Breast epithelium (tissue), 4 donors: ENCODE results near the gene CCDC43. TPM values are rescaled to one million over a fixed set of nuclear protein-coding genes. Genes with fewer than 3 reads are reported as not detected.
"Not testable (repeated sequence)": the region's sequence is repeated elsewhere in the genome, so short reads cannot be mapped to it uniquely, and the experiment has no call there.

Experiments
- DNase-seq, 2 donors: peaks; one replicate each; pipeline ENCODE4 v3.0.0-alpha.2; 2019; ENCODE audit warnings: low spot score in 2 of 2
- H3K27ac ChIP-seq, 2 donors: fragments of 200-600 bp; sonication (generic) in 1 of 2; one replicate each; pipeline ENCODE4 v1.5.1; 2016 to 2019; ENCODE audit warnings: mild to moderate bottlenecking in 1 of 2
- H3K27me3 ChIP-seq, 2 donors: fragments of 200-600 bp; sonication (generic) in 1 of 2; one replicate each; pipeline versions ENCODE4 v1.5.1 to v1.6.0; 2017 to 2019; ENCODE audit warnings: control low read depth in 1 of 2, mild to moderate bottlenecking in 1 of 2
- H3K36me3 ChIP-seq: fragments of 200-600 bp; one replicate; pipeline ENCODE4 v1.5.1; 2019
- H3K4me1 ChIP-seq, 2 donors: fragments of 200-600 bp; sonication (generic); one replicate each; pipeline ENCODE4 v1.5.1; 2016 to 2019; ENCODE audit warnings: control low read depth in 1 of 2
- H3K4me3 ChIP-seq, 3 donors: fragments of 200-600 bp; sonication (generic); 1 replicate in 2 of 3; 2 replicates in 1 of 3; pipeline ENCODE4 v1.5.1; 2016 to 2019; ENCODE audit warnings: mild to moderate bottlenecking in 3 of 3, moderate library complexity in 2 of 3
- H3K9me3 ChIP-seq, 2 donors: fragments of 200-600 bp; sonication (generic) in 1 of 2; one replicate each; pipeline ENCODE4 v1.5.1; 2016 to 2019; ENCODE audit warnings: control low read depth in 1 of 2
- CTCF ChIP-seq, 3 donors: fragments of 450-650 bp; IDR thresholded peaks; one replicate each; pipeline ENCODE4 v1.5.1; 2016 to 2017; ENCODE audit warnings: antibody characterized with exemption in 3 of 3, mild to moderate bottlenecking in 3 of 3, moderate library complexity in 3 of 3
- POLR2A ChIP-seq: fragments of 450-650 bp; IDR thresholded peaks from one replicate; pipeline ENCODE4 v1.6.1; 2016; ENCODE audit warnings: antibody characterized with exemption, mild to moderate bottlenecking, moderate library complexity
- POLR2AphosphoS5 ChIP-seq, 3 donors: sonication (generic); formaldehyde crosslinking; IDR thresholded peaks; one replicate each; pipeline ENCODE4 v1.6.1; 2017; ENCODE audit warnings: antibody characterized with exemption in 3 of 3
- intact Hi-C: fragments of 100-400 bp; cut with DNase I; formaldehyde crosslinking; loops from one replicate; pipeline ENCODE4 v1.15.1; 2023; ENCODE audit warnings: low total_unique reads
- total RNA-seq, 3 donors: library from RNA; depleted of rRNA; stranded (reverse); fragments of >200 nt; gene quantifications; one replicate each; pipeline ENCODE4 v1.1.0, GENCODE V29; 2016

The CCDC43 gene
- total RNA-seq, 3 donors from 2014 or later, result 16.6 to 22.8 (median 16.7) TPM

- Histone ChIP-seq H3K27ac (no peak overlapping the region), H3K9me3 (no peaks in the 10 kb centered on the region), H3K27me3 (no peaks in the 10 kb centered on the region), H3K4me1 (no peaks in the 10 kb centered on the region), H3K4me3 (no peak overlapping the region), H3K36me3 (no peaks in the 10 kb centered on the region)
- TF ChIP-seq POLR2A (no peak), POLR2AphosphoS5 (IDR thresholded peaks at IDR 0.05) (no peak), CTCF (IDR thresholded peaks at IDR 0.05) (no peak)
- intact Hi-C loops, result no loop called here
- DNase-seq, result no peak
Observed at GRCh38 chr17:44733753-44734152, 44.2 kb upstream of the CCDC43 start.

GRCh38 chr17:44726121-44726520, 36.5 kb upstream of the CCDC43 start:
- not testable (repeated sequence) for H3K4me3 ChIP-seq, H3K27ac ChIP-seq, H3K36me3 ChIP-seq, DNase-seq, H3K4me1 ChIP-seq, H3K9me3 ChIP-seq, H3K27me3 ChIP-seq
- intact Hi-C loops, result loop anchor here (5.0 kb wide), 1 partner anchor 1014 kb away; no protein-coding TSS in a partner anchor

GRCh38 chr17:44722254-44722653, 32.7 kb upstream of the CCDC43 start:
- TF ChIP-seq POLR2A (no peak), CTCF (IDR thresholded peaks at IDR 0.05) (no peak), POLR2AphosphoS5 (IDR thresholded peaks at IDR 0.05) (no peak)
- Histone ChIP-seq H3K27ac (no peak overlapping the region), H3K4me1 (no peaks in the 10 kb centered on the region), H3K4me3 (no peak overlapping the region), H3K9me3 (no peaks in the 10 kb centered on the region), H3K36me3 (no peaks in the 10 kb centered on the region), H3K27me3 (no peaks in the 10 kb centered on the region)
- intact Hi-C loops, result no loop called here
- no peak for DNase-seq

GRCh38 chr17:44719444-44719843, 29.9 kb upstream of the CCDC43 start:
- Histone ChIP-seq H3K27me3 (no peaks in the 10 kb centered on the region), H3K36me3 (no peaks in the 10 kb centered on the region), H3K9me3 (no peaks in the 10 kb centered on the region), H3K4me3 (no peak overlapping the region), H3K4me1 (no peaks in the 10 kb centered on the region), H3K27ac (no peak overlapping the region)
- intact Hi-C loops, result no loop called here
- TF ChIP-seq CTCF (IDR thresholded peaks at IDR 0.05) (no peak), POLR2A (no peak), POLR2AphosphoS5 (IDR thresholded peaks at IDR 0.05) (no peak)
- DNase-seq, result no peak

- Histone ChIP-seq H3K27me3 (no peaks in the 10 kb centered on the region), H3K4me1 (peaks cover 0 to 7% of the 10 kb centered on the region in 2 donors), H3K9me3 (no peaks in the 10 kb centered on the region), H3K36me3 (no peaks in the 10 kb centered on the region), H3K27ac (peak within 1 kb of the TSS; percentile 70 to 76), H3K4me3 (peak within 1 kb of the TSS; percentile 64 to 92 (median 87))
- TF ChIP-seq POLR2AphosphoS5 (IDR thresholded peaks at IDR 0.05) (peak; percentile 39 to 83 (median 65)), POLR2A (no peak), CTCF (IDR thresholded peaks at IDR 0.05) (peak in 1 of 3 donors; percentile 27)
- peak; percentile 51 to 65 for DNase-seq
- intact Hi-C loops, result no loop called here
Observed at GRCh38 chr17:44708401-44709263, 19.1 kb upstream of the CCDC43 start, which contains the start of gene DBF4B. DBF4B (plus strand) TSS chr17:44708665; CDS start chr17:44708821, 156 bp downstream.
